KBM-7 (cell line): Measurements from ENCODE around the gene AFDN.

ENCODE experiments used
- DNase-seq: peaks from one replicate; pipeline ENCODE4 v3.0.0-alpha.2; 2015
- in situ Hi-C: fragments of 300-500 bp; cut with MboI; formaldehyde crosslinking; loops from 2 replicates; pipeline ENCODE4 v1.14.3; 2020; ENCODE audit warnings: low sequenced_read_pairs, low pct_unique_long_range_greater_than_20kb, mixed read lengths

AFDN gene

DNA sequence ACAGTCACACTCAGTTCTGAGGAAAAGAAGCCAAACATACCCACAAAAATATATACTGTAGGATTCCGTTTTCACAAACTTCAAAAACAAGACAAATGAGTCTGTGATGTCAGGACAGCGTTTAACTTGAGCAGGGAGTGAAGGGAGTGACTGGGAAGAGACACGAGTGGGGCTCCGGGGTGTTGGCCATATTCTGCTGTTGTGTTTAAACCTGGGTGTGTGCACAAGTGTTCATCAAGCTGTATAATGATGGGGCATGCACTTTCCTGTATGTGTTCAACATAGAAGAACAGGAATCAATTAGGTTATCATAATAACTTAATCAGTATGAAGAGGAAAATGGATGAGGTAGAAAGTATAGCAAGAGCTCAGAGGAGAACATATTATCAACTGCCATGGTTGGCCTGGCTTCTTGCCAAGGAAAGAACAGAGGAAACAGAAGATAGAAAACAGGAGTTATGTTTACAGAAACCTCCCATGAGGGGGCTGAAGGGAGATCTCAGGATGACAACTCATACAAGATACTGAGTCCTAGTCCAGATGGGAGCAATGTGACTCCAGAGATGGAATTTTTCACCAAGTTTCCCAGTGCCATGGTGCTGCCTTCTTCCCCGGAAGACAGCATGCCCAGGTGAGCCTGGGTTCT lies 15.1 kb upstream of the AFDN start:
- in situ Hi-C loops: no loop called here
- DNase-seq: no peak

DNA sequence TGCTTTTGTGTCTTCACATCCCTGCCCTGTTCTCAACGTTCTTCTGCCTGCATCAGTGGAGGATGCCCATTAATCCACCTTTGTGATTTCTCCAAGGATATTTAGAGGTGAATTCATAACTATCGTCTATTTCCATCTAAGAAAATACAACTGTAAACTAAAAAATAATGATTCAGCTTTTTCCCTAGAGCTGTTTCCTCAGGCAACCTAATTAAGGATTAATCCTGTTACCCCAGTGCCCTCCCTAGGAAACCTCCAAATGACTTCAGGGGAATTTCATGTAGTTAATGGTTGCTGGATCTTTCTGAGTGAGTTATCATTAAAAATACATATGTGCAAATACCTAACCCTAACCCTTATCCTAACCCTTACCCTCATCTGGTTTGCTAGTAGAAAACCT lies 14.6 kb upstream of the AFDN start:
- DNase-seq: no peak
- in situ Hi-C loops: no loop called here

DNA sequence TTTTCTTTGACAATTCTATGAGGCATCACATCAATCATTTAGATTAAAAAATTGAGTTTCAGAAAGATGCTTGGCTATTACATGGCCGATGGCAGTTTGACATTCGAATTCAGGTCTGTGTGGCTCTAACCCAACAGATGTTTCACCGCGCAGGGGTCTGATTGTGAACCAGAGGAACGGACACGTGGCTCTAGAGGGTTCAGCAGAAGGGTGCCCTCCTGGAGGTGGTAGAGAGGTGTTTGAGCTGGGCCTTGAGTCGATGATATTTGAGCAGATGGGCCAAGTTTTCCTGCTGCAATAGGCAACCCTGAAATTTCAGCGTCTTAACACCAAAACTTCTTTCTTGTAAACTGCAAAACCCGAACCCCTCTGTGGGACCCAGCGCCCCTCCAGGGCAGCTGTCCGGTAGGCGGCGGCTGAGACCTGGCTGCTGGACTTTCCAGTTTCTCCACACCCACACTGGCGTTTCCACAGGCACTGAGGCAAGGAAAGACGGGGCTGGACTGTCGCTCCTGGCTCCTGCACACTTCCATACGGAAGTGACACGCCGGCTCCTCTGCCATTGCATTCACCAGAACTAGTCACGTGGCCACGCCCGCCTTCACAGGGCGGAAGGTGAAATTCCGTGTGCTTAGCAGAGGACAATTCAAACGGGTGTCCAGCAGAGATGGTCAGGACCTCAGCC lies 11.3 kb upstream of the AFDN start:
- in situ Hi-C loops: no loop called here
- no peak for DNase-seq

DNA sequence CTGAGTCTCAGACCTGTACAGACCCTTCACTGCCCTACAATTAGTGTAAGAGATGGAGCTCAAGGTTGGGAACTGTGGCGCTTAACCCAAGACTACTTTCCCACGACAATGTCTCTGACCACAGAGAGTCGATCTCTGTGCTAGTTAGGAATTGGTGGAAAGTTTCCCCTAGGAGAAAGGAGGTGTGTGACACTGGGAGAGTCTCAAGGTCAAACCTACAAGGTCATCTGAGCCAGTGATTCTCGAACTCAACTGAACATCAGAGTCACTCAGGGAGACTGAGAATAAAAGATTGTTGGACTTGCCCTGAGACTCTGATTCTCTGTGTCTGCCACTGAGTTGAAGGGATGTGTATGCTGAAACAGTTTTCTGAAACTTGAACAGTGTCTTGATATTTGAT lies 9.7 kb upstream of the AFDN start:
- DNase-seq: no peak
- in situ Hi-C loops: no loop called here

DNA sequence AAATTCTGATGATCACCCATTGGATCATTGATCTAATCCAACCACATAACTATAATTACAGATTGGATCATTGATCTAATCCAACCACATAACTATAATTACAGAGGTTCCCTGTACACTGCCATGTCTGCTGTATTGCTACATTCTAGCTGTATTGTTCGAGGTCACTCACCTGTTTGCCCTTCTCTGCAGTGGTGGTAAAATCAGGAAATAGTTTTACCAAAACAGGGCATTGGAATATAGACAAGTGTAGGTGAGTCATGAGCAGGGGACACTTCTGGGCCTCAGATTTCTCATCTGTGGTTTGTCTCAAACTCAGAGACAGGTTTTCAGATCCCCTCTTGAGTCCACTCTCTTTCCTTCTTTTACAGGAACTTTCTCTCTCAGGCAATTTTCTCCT lies 9.0 kb upstream of the AFDN start:
- DNase-seq: no peak
- in situ Hi-C loops: no loop called here

DNA sequence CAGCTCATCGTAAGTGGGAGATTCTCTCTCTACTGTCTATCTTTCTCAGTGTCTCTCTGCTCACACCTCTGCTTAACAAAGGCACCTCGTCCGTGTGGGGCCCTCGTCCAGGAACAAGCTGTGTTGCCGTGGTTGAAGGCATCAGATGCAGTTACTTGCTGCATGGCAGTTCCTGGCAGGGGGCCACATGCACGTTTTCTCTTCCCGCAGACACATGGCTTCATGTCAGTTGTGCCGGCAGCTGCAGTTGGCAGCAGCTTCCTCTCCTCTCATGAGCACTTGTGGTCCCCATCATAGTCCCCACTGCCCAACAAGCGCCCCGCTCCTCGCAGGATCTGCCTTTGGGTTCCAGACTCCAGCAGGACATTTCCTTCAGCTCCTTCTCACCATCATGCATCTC lies 7.1 kb upstream of the AFDN start:
- in situ Hi-C loops: no loop called here
- DNase-seq: no peak

DNA sequence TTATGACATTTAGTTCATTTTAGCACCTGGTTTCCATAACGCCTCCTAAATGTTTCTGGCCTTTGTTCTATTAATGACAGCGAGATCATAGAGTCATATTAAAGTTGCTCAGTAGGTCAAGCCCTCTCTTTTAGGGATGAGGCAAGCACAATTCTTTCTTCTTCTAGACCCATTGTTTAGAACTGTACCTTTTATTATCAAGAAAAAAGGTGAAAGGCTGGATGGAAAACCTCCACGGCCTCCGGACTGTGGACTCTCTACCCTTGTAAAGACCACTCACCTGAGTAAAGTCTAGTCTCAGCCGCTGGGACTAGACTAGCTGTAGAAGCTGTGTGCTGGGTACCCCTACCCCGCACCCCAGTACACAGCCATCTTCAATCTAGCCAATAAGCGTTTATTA lies 6.0 kb upstream of the AFDN start:
- in situ Hi-C loops: no loop called here
- no peak for DNase-seq

DNA sequence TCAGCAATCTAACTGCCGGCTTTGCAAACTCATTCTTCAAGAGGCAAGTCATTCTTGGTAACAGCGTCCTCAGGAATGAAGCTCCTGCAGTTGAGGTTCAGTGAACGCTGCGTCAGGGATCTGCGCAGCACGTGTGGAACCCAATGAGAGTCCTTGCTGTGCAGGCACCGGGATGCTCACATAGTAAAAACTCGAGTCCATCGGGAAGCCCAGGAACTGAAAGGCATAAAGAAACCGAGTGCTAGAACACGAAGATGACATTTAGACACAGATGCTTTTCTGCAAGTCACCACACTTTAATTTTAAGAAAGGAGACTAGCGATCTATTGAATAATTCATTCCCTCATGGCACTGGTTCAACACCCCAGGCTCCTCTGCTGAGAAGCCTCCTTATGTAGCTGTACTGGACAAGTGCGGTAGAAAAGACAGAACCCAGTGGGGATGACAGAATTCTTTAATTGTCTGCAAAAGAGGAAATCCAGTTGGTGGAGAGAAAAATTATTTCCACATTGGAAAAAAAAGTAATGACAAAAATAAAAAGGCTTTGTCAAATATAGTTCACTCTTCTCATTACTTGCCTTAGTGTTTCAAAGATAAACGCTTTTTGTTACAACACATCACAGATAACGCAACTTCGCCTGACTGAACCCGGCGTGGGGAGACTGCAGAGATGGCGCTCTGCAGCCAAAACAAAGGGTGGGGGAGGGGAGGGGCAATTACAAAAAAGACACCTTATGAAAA lies 1.9 kb upstream of the AFDN start:
- DNase-seq: peak; percentile 26
- in situ Hi-C loops: no loop called here

DNA sequence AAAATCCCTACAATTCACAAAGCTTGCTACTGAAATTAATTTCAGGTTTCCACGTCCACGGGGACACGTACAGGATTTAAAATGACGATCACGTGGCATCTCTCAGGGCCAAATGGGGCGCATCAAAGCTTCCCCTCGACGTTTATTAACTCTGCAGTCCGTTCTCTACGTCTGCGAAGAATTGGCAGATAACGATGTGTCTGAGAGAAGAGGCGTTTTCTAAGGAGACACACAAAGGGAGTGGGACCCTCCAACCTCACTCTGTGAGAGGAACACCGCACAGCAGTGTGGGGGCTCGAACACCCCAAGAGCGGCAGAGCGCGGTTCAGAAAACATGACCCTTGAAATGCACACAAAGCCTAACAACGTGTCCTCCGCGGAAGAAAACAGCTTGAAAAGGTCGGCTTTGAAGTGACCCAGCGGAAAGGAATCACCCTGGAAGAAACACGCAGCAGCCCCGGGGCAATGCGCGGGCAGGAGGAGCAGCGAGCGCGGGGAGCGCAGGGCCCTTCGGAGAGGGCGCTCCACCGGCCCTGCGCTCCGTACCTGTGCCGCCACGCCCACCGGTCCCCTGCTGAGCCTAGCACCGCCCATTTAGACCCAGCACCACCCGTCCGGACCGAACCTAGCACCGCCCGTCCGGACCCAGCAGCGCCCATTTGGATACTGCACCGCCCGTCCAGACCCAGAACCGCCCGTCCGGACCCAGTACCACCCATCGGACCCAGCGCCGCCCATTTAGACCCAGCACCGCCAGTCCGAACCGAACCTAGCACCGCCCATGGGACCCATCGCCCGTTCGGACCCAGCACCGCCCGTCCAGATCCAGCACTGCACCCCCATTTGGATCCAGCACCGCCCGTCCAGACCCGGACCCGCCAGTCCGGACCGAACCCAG lies 1.1 kb upstream of the AFDN start:
- peak; percentile 40 for DNase-seq
- in situ Hi-C loops: no loop called here

DNA sequence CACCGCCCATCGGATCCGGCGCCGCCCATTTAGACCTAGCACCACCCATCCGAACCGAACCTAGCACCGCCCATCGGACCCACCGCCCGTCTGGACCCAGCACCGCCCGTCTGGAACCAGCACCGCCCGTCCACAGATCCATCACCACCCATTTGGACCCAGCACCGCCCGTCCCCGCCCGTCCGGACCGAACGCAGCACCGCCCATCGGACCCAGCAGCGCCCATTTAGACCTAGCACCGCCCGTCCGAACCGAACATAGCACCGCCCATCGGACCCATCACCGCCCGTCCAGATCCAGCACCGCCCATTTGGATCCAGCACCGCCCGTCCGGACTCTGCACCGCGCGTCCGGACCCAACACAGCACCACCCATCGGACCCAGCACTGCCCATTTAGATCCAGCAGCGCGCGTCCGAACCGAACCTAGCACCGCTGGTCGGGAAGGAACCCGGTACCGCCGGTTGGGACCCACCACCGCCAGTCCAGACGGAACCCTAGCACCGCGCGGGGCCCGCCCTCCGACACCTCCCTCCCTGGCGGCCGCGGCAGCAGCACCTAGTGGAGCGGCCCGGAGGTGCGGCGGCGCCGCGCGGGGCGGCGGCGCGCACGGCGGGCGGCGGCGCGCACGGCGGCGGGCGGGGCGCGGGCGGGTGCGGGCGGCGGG lies 348 bp upstream of the AFDN start:
- peak; percentile 30 for DNase-seq
- in situ Hi-C loops: no loop called here

DNA sequence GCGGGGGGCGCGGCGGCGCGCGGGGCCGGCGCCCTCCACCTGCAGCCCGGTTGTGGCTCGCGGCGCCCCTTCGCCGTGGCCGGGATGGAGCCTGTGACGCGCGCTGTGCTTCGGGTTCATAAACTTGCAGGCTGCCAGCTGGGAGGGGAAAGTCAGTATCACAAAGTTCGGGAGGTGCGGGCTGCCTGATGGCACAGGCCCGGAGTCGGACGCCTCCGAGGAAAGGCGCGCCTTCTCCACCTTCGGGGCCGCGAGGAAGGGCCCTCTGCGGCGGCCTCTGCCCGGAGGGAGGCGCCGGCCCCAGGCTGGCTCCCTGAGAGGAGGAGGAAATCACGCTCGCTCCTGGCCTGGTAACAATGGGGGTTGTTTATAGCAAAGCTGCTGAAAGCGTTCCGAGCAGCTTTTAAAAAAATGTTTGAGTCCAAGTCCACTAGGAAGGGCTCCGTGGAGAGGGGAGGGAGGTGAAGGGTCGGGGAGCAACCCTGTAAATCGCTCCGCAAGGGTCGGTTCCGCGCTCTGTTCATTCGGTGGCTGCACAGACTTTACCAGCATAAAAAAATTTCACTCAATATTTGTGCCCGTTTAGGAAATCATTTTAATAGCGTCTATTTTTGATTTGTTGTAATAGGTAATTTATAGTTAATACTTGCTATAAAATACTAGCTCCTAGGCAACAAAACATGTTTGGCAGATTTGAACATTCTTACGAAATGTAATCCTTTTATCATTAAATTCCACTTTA lies 1.0 kb downstream of the AFDN start:
- peak; percentile 58 for DNase-seq
- in situ Hi-C loops: no loop called here

DNA sequence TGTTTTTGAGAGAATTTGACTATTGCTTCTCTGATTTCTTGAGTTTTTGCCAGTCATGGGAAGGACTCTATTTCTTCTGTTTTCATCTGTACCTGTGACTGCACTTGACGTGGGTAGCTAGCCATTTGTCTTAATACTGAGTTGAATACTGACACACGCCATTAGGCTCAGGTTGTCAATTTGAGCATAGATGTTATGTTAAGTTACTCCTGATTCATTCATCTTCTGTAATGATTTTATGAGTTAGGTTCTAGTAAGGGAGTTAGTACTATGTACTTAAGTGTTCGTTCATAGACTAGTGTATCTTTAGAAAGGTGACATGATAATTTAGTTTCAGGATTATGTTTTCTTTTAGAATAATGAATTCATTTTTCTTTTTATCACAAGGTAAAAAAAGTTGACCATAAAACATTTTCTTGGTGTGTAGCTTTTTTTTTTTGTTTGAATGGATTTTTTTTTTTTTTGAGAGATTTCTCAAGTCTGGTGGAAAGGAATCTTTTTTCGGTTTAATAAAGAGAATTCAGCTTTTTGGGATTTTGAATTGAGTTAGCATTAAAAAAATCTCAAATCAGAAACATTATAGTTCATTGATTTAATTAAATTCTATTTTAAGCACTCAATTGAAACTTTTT lies 1.7 kb downstream of the AFDN start:
- no peak for DNase-seq
- in situ Hi-C loops: no loop called here

DNA sequence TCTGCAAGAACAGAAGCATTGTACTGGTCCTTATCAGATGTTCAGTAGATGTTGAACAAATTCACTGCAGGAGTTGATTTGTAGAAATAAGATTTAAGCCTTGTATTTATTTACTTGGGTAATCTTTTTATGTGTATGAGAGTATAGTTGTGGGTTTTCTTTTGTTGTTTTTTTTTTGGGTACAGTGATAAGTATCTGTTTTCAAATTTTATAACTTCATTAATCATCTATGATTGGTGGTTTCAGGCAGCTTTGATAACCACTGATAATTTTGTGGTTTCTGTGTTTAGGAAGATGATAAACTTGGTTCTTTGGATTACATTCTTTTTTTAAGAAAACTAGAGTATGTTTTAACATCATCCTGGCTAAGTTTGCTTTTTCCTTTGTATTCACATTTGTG lies 2.8 kb downstream of the AFDN start:
- in situ Hi-C loops: no loop called here
- DNase-seq: no peak

DNA sequence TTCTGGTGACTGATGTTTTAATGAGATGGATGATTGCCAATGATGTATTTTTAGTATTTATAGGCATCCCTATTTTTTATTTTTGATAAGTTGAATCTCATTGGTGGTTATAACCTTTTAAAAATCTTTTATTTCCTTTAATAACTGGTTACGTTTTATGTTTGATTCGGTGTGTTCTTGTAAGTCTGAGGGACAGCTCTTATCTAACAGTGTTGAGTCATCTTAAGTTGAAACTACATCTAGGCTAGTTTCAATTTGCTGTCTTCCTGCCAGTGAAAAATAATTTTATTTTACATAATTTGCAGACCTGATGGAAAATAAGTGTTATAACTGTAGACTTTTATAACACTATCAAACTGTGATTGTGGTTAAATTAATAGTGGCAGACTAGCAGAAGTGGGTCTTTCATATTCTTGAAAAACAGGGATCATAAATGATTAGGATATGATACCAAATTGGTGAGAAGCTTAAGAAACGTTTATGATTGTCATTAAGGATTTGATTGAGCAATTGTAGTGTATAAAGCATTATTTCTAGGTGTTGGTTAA lies 4.6 kb downstream of the AFDN start:
- in situ Hi-C loops: no loop called here
- no peak for DNase-seq

DNA sequence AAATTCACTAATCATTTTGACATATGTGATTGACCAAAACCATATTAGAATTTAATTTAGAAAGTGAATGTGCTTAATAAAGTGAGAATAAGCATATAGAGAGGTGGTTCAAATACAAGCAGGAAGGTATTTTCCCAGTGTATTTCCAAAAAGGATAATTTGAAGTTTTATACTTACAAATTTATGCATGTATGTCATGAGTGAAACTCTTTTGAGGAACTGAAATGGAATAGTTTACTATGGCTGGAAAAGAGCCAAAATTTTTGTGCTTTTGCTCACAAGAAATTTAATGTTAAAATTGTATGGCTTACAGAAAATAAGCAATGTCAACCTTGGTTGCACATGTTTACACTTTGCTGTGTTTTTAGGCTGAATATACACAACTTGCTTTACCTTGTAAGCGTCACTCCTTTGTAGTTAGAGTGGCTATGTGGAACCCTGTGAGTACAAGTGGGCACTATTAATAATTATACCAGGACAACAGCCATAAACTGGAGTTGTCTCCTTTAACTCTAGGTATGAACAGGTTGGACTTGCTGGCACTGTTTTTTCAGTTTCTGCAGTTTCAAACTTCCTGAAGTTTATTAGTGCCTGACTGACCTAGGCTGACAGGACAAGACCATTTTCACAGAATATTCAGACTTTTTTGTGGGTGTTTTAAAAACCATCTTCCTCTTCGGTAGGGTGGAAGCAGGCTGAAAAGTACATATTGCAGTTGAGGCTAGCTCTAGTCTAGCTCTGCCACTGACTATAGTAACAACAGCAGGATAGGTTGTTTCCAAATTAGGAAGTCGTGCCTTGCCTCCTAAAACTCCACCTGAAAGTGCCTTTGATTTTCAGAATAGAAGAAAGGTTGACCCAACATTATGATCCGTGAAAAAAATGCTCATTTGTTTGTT lies 6.0 kb downstream of the AFDN start:
- in situ Hi-C loops: no loop called here
- peak; percentile 40 for DNase-seq

DNA sequence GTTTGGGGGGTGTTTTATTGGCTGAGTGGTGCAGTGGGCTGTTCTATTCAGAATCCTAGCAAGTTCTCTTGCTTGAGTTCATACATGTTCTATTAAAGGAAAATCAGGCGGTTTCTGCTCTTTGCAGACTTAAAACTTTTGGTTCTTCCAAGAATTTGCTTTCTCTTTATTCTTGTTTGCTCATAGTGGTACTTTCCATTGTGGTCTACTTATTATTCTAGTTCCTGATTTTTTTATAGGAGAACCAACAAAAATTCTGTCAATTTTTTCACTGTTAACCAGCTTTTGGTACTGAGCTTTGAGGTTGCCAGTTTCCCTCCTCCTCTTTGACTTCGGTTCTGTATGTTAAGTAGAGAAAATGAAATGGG lies 6.7 kb downstream of the AFDN start:
- DNase-seq: peak; percentile 40
- in situ Hi-C loops: no loop called here

DNA sequence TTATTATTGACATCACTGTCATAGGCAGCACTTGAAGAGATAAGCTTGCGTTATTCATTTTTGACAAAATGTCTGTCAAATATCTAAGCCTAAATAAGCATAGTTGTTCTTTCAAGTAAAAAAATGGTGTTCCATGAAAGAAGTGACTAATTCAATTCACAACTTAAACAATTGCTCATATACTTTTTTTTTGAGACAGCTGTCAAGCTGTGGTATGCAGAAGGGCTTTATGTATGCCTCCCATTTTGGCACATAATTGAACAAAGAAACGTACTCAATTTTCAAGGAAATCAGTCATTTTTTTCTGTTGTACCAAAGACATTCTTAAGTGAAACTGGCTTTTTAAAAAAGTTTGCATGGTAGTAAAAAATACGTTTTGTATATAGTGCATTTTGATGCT lies 8.5 kb downstream of the AFDN start:
- in situ Hi-C loops: no loop called here
- no peak for DNase-seq
